GM19351 (cell line): ENCODE results near the gene TTL.
"Not testable (repeated sequence)": the region's sequence is repeated elsewhere in the genome, so short reads cannot be mapped to it uniquely, and the experiment has no call there.

Experiments
- ATAC-seq: cut with Tn5 transposase; IDR thresholded peaks from one replicate; pipeline ENCODE4 v1.9.1; 2021; ENCODE audit warnings: mild to moderate bottlenecking, moderate library complexity; ENCODE audit not compliant: unreplicated experiment

TTL gene

GRCh38 chr2:112519506-112519905 is 37.5 kb downstream of the TTL start:
- no peak for ATAC-seq

DNA sequence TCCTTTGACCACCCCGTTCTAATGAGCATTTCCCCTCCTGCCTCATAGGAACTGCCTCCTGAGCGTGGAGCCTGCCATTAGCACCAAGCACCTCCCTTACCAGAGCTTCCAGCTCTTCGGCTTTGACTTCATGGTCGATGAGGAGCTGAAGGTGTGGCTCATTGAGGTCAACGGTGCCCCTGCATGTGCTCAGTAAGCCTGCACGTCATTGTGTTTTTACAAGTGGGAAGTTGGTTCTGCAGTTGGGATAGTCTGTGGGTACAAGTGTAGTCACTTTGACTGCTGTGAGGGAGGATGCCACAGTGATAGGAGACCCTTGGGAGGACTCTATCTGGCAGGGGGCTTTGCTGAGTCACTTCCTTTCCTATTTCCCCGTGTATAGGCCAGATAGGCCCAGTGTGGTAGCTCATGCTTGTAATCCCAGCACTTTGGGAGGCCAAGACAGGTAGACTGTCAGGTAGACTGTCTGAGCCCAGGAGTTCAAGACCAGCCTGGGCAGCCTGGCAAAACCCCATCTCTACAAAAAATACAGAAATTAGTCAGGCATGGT is 38.4 kb downstream of the TTL start:
- no peak for ATAC-seq

DNA sequence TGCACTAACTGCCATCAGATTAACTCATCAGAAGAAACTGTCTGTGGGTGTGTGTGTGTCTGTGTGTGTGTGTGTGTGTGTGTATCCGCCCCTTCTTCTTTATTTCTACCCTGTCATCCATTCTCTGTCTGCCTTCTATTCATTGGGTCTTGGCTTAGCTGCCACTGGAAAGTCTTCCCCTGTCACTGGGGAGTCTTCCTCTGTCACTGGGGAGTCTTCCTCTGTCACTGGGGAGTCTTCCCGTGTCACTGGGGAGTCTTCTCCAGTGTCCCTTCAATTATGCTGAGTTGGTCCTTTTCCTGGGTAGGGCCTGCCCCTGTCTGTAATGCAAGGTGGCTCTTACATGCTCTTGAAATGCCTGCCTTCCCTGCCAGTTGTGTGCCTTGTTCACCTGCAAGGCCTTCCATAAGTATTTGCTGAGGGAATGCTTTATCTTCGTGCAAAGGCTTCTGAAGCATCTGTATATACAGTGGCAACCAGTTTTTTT is 41.4 kb downstream of the TTL start:
- ATAC-seq: no peak

GRCh38 chr2:112524276-112524675 is 42.3 kb downstream of the TTL start:
- not testable (repeated sequence) for ATAC-seq

GRCh38 chr2:112528541-112528940 is 46.6 kb downstream of the TTL start:
- no peak for ATAC-seq

DNA sequence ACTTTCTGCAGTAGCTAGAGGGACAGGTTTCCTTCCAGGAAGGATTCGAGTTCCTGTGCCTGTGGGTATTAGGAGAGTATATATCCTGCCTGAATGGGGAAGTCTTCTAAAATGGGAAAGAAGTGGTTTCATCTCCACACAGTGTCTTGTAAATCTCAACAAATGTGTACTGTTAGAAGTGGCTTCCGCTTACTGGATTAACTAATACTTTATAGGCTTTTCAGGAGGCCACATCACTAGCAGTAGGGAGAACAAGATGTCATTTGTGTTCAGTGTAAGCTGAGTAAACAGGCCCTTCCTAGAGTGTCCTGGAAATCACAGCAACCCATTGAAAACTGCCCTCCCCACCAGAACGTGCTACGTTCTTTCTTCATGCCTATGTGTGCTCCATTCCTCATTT is 47.8 kb downstream of the TTL start:
- ATAC-seq: no peak

- ATAC-seq: no peak
Observed at GRCh38 chr2:112530728-112531127, 48.8 kb downstream of the TTL start.

DNA sequence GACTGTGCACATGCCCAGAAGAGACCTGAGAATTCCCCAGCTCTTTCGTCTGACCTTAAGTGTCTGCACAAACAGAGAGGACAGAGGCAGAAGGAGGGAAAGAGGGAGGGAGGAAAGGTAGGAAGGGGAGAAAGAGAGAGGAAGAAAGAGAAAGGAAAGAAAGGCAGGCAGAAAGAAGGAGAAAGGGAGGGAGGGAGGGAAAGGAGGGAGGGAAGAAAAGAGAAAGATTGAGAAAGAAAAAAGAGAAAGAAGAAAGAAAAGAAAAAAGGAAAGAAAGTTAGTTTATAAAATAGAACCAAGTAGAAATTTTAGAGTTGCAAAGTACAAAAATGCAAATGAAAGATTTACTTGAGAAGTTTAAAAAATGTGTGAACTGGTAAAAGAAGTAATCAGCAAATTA is 52.9 kb downstream of the TTL start:
- ATAC-seq: no peak

DNA sequence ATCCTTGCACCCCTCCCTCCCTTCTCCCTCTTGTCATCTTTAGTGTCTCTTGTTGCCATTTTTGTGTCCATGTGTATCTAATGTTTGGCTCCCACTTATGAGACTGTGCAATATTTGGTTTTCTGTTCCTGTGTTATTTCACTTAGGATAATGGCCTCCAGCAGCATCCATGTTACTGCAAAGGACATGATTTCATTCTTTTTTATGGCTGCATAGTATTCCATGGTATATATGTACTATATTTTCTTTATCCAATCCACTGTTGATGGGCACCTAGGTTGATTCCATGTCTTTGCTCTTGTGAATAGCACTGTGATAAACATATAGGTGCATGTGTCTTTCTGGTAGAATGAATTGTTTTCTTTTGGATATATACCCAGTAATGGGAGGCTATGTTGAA is 54.7 kb downstream of the TTL start:
- ATAC-seq: not testable (repeated sequence)

GRCh38 chr2:112539306-112539705 is 57.4 kb downstream of the TTL start:
- no peak for ATAC-seq

- no peak for ATAC-seq
Observed at GRCh38 chr2:112540906-112541305, 59.0 kb downstream of the TTL start.

DNA sequence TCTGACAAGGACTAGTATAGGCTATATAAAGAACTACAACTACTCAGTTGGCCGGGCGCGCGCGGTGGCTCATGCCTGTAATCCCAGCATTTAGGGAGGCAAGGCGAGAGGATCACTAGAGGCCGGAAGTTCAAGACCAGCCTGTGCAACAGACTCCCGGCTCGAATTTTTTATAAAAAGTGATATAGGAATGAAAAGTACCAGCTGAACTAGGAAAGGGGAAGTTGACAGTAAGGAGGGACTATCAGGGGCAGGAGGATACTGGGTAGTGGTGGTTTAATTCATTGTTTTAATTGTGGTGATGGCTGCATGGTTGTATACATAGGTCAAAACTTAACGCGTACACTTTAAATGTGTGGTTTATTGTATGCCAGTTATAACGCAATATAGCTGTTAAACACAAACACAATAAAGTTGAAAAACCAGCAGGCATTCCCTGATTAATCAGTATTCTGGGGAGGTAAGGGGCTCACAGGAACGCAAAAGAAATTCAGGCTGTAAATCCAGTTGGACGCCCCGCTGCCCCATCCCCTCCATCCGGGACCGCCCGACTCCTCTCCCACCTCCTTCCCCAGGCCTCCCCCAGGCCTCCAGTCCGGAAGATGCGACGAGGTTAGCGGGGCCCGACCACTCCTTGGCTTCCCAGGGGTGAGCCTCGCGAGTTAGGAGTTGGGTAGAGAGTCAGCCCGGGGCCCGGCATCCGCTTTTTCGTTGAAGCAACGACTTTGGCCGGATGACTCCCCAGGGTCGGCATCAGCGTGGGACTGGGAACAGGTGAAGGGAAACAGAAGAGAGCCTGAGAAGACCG is 59.6 kb downstream of the TTL start:
- ATAC-seq: peak; percentile 55

DNA sequence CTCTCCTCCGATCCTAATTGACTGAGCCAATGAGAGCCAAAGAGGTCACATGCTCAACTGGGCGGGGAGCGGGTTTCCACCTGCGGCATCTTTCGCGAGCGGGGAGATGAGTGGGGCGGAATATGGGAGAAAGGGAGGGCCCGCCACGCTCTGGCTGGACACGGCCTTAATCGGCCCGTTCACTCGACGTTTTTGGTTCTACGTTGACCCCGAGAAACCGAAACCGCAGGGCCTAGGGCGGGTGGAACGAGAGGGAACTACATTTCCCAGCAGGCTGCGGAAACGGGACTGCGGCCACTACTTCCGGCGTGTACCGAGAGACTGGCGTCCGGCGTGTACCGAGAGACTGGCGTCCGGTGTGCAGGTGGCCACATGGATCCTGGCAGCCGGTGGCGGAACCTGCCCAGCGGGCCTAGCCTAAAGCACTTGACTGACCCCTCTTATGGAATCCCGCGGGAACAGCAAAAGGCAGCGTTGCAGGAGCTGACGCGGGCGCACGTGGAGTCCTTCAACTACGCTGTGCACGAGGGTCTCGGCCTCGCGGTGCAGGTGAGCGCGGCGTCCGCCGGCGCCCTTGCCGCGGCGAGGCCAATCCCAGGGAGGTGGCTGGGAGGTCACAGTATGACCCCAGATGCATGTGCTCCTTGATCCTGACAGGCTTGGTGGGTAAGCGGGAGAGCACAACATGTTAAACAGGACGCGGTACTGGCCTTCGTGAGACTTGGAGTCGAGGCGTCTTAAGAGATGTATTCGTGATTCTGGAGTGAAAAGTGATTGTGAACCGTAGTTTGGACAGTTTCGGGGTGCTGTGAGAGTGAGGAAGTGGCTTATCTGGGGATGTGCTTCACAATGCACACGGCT is 60.4 kb downstream of the TTL start, which contains the start of gene POLR1B:
POLR1B (plus strand) TSS at position 343 of the 861 bp plus-strand sequence; CDS start at position 373, 30 bp downstream.
- peak; percentile 76 for ATAC-seq

GRCh38 chr2:112542984-112543661 is 61.2 kb downstream of the TTL start:
- ATAC-seq: no peak

DNA sequence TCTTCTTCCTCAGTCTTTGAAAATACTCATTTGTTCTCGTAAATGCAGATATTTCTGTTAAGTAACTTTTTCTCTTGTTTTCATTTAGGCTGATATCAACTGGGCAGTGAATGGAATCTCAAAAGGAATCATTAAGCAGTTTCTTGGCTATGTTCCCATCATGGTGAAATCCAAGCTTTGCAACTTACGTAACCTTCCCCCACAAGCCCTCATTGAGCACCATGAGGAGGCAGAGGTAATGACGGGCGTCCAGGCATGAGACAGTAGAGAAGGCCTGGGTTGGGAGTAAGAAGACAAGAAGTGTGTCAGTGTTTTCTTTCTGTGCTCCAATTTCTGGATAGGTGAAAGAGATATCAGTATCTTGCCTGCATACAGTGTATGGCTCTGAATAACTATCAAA is 65.4 kb downstream of the TTL start:
- no peak for ATAC-seq

GRCh38 chr2:112548980-112549379 is 67.0 kb downstream of the TTL start:
- no peak for ATAC-seq

GRCh38 chr2:112566104-112566503 is 84.1 kb downstream of the TTL start:
- no peak for ATAC-seq

- not testable (repeated sequence) for ATAC-seq
Observed at GRCh38 chr2:112566508-112566907, 84.6 kb downstream of the TTL start.

- no peak for ATAC-seq
Observed at GRCh38 chr2:112572005-112572404, 90.0 kb downstream of the TTL start.

- no peak for ATAC-seq
Observed at GRCh38 chr2:112577756-112578155, 95.8 kb downstream of the TTL start.

- no peak for ATAC-seq
Observed at GRCh38 chr2:112579241-112579640, 97.3 kb downstream of the TTL start.
